Lung (tissue), 12 donors: ENCODE measurements around the gene CLCN1. TPM values are rescaled to one million over a fixed set of nuclear protein-coding genes. Genes with fewer than 3 reads are reported as not detected.

Experiments
- ATAC-seq: fragments of 200-7000 bp; cut with Tn5 transposase; one replicate; pipeline ENCODE4 v1.9.1; 2020; ENCODE audit warnings: moderate number of reproducible peaks; ENCODE audit not compliant: insufficient read depth, low FRiP score
- DNase-seq, 3 donors: peaks; one replicate each; pipeline ENCODE4 v3.0.0-alpha.2; 2013 to 2017
- H3K27ac ChIP-seq, 2 donors: one replicate each; pipeline ENCODE4 v1.5.1; 2013; ENCODE audit warnings: mild to moderate bottlenecking in 2 of 2, moderate library complexity in 2 of 2, control low read depth in 1 of 2, inconsistent platforms in 1 of 2, low read depth in 1 of 2, low read length in 1 of 2
- H3K27me3 ChIP-seq, 3 donors: one replicate each; pipeline ENCODE4 v1.5.1; 2013; ENCODE audit warnings: low read length in 2 of 3; ENCODE audit not compliant: control insufficient read depth in 3 of 3, insufficient read depth in 3 of 3
- H3K36me3 ChIP-seq, 4 donors: one replicate each; pipeline ENCODE4 v1.5.1; 2013; ENCODE audit warnings: low read length in 4 of 4, mild to moderate bottlenecking in 1 of 4, moderate library complexity in 1 of 4; ENCODE audit not compliant: control insufficient read depth in 4 of 4, insufficient read depth in 4 of 4
- H3K4me1 ChIP-seq, 5 donors: one replicate each; pipeline ENCODE4 v1.5.1; 2013; ENCODE audit warnings: low read length in 5 of 5, mild to moderate bottlenecking in 2 of 5, moderate library complexity in 1 of 5; ENCODE audit not compliant: control insufficient read depth in 5 of 5, insufficient read depth in 5 of 5
- H3K4me3 ChIP-seq: one replicate; pipeline ENCODE4 v1.5.1; 2013; ENCODE audit warnings: mild to moderate bottlenecking, control low read depth, moderate library complexity
- H3K9ac ChIP-seq, 2 donors: one replicate each; pipeline ENCODE4 v1.5.1; 2013; ENCODE audit warnings: low read length in 2 of 2, control low read depth in 1 of 2; ENCODE audit not compliant: insufficient read depth in 1 of 2
- H3K9me3 ChIP-seq, 4 donors: one replicate each; pipeline ENCODE4 v1.5.1; 2013; ENCODE audit warnings: low read length in 3 of 4, mild to moderate bottlenecking in 1 of 4, moderate library complexity in 1 of 4; ENCODE audit not compliant: control insufficient read depth in 4 of 4, insufficient read depth in 3 of 4
- WGBS, 2 donors: extraction: QIAGEN DNeasy Blood & Tissue Kit; methylation state at CpG; one replicate each; pipeline ENCODE4 v1.1.7; 2013; 5-methylcytosine and 5-hydroxymethylcytosine counted together
- polyA plus RNA-seq, 2 donors: library from polyadenylated mRNA; stranded (reverse); fragments of 200-250 nt; gene quantifications; one replicate each; pipeline ENCODE4 v1.2.1, GENCODE V29; 2013
- total RNA-seq, 2 donors: library from RNA; depleted of rRNA in 1 of 2; stranded (reverse); fragments of >200 nt in 1 of 2; gene quantifications; one replicate each; pipeline ENCODE4 v1.2.1, GENCODE V29; 2014 to 2021
- TF ChIP-seq, protein P1 (sequence below): IDR thresholded peaks from 2 replicates; pipeline ENCODE4 v1.5.1; 2012; ENCODE audit warnings: mild to moderate bottlenecking; ENCODE audit errors: control extremely low read depth, extremely low read depth
- donor health status: control.
- donor health status: control.
- donor health status: Bipolar disorder and iron deficiency.
- donor health status: healthy.
- donor health status: DM: yes; HTN: yes; CAD: no.

The CLCN1 gene
- total and polyA plus RNA-seq, 4 donors: 0.06 to 0.18 TPM; not detected in 2

DNA sequence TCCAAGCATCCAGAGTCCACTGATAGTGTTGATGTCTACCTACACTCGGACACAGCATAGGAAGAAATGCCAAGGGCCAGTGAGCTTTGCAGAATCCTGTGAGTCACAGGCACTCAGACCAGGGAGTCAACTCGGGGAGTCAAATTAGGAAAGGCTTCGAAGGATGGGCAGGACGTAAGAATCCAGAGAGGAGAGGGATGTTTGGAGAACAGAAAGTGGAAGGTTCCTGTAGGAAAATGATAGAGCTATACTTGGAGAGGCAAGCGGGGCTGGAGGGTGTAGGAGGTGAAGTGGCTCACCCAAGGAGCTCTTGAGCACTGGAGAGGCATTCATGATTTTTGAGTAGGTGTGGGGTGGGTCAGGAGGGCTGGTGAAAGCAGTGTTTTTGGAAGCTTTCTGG lies 68.2 kb downstream of the CLCN1 start:
- H3K4me1 ChIP-seq: peaks cover 15 to 52% (median 36%) of the 10 kb centered on the region in 5 donors
- H3K4me3 ChIP-seq: no peak overlapping the region
- TF ChIP-seq, protein P1, sequence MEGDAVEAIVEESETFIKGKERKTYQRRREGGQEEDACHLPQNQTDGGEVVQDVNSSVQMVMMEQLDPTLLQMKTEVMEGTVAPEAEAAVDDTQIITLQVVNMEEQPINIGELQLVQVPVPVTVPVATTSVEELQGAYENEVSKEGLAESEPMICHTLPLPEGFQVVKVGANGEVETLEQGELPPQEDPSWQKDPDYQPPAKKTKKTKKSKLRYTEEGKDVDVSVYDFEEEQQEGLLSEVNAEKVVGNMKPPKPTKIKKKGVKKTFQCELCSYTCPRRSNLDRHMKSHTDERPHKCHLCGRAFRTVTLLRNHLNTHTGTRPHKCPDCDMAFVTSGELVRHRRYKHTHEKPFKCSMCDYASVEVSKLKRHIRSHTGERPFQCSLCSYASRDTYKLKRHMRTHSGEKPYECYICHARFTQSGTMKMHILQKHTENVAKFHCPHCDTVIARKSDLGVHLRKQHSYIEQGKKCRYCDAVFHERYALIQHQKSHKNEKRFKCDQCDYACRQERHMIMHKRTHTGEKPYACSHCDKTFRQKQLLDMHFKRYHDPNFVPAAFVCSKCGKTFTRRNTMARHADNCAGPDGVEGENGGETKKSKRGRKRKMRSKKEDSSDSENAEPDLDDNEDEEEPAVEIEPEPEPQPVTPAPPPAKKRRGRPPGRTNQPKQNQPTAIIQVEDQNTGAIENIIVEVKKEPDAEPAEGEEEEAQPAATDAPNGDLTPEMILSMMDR: no peak

DNA sequence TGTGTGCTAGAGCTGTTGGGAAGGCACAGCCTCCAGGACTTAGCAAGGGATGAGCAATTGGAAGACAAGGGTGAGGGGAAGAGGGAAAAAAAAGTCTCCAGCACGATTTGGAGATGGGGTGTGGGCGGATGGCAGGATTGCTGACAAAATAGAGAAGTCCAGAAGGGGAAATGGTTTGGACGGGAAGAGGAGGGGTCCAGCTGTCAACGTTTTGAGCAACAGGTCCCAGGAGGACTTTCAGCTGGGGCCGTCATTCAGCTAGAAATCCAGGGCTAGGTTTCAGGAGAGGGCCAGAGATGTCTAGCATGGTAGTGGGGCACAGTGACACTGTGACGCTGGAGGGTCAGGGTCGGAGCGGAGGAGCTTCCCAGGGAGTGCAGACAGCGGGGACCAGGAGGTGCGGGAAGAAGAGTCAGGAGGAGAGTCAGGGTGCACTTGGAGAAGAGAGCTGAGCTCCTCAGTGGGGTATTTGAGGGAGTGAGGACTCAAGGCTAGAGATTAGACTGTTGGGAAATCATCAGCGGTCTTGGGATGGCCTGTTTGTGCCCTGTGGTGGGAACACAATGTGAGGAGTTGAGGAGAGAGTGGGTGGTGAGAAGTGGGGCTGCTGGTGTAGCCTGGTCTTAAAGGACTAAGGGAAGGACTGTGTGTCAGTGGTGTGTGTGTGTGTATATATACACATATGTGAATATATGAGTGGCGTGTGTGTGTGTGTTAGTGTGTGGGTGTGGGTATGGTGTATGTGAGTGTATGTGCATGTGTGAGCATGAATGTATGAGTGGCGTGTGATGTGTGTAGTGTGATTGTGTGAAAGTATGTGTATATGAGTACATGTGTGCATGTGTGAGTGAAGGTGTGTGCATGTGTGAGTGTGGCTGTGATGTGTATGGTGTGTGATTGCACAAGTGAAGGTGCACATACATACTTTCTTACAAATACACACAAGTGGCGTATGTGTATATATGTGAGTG lies 69.0 kb downstream of the CLCN1 start:
- Histone ChIP-seq H3K27me3 (no peaks in the 10 kb centered on the region), H3K36me3 (peaks cover 6 to 55% (median 37%) of the 10 kb centered on the region in 4 donors), H3K9ac (peak overlapping the region in 1 of 2 donors; percentile 73), H3K27ac (peak overlapping the region in 1 of 2 donors; percentile 62), H3K4me1 (peaks cover 15 to 52% (median 36%) of the 10 kb centered on the region in 5 donors), H3K9me3 (peaks cover 0 to 2% (median 0%) of the 10 kb centered on the region in 4 donors), H3K4me3 (peak overlapping the region; percentile 12)
- DNase-seq (peak in 2 of 3 donors; percentile 14 to 42), ATAC-seq (no peak)
- WGBS, 2 donors: 43 to 62% methylated on average over 14 of the region's 14 CpGs
- TF ChIP-seq, protein P1: no peak

More for the DNA sequence above, 68.2 kb downstream of the CLCN1 start:
- Histone ChIP-seq H3K27ac (peak overlapping the region in 1 of 2 donors; percentile 62), H3K36me3 (peaks cover under 1 to 47% (median 29%) of the 10 kb centered on the region in 4 donors), H3K27me3 (no peaks in the 10 kb centered on the region), H3K9ac (peak overlapping the region in 1 of 2 donors; percentile 73), H3K9me3 (no peaks in the 10 kb centered on the region)
- DNase-seq: no peak
- 36 to 46% methylated on average over 5 of the region's 5 CpGs for WGBS, 2 donors
- ATAC-seq: no peak

DNA sequence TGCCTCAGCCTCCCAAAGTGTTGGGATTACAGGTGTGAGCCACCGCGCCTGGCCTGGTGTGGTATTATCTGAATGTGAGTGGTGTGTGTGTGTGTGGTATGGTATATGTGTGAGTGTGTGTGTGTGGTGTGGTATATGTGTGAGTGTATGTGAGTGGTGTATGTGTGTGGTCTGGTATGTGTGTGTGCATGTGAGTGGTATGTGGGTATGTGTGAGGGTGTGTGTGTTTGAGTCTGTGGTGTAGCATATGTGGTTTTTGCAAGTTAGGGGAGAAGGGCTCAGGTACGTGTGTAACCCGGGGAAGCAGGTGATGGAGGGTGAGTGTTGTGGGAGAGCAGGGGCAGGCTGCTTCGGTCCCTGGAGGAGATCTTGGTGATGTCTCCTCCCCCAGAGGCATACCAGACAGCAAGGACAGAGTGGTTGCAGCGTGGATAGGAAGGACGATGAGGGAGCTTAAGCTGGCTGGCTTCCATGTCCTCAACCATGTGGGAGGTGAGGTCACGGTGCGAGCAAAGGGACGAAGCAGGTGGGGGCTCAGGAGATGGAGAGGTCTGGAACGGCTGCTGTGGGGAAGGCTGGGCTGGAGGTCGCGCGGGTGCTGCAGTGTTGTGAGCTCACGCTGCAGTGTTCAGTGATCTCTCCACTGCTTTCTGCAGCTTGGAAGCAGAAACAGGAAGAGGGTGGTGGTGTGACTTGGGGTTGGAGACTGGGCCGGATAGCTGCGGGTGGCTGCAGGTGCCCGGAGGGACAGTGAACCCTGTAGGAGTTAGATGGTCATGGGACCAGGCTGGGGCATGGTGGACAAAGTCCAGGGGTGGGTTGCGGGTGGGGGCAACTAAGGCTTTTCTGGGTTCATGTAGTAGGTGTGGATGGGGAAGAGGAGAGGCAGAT lies 70.2 kb downstream of the CLCN1 start:
- peaks cover 15 to 62% (median 42%) of the 10 kb centered on the region in 5 donors for H3K4me1 ChIP-seq
- DNase-seq (peak in 2 of 3 donors; percentile 20 to 37), ATAC-seq (no peak)
- H3K36me3 ChIP-seq: peaks cover 6 to 62% (median 44%) of the 10 kb centered on the region in 4 donors
- 25 to 40% methylated on average over 19 of the region's 19 CpGs for WGBS, 2 donors
- H3K27me3 ChIP-seq: no peaks in the 10 kb centered on the region
- peak overlapping the region in 1 of 2 donors; percentile 29 for H3K27ac ChIP-seq
- H3K9me3 ChIP-seq: peaks cover 0 to 2% (median 0%) of the 10 kb centered on the region in 4 donors
- no peak overlapping the region for H3K9ac ChIP-seq
- TF ChIP-seq, protein P1: no peak
- H3K4me3 ChIP-seq: no peak overlapping the region
